Activated CD4-positive, alpha-beta T cell treated with anti-CD3 and anti-CD28 coated beads for 36 hours (primary cell): Measurements from ENCODE around the gene EEFSEC. TPM values are rescaled to one million over a fixed set of nuclear protein-coding genes. Genes with fewer than 3 reads are reported as not detected.

Experiments used
- ATAC-seq: fragments of 200-7000 bp; cut with Tn5 transposase; one replicate; pipeline ENCODE4 v1.10.0; 2021; ENCODE audit warnings: mild to moderate bottlenecking, moderate library complexity
- CTCF ChIA-PET: fragments of 350-600 bp; sonication (Branson Sonifier 250); formaldehyde crosslinking; loops from one replicate; lab custom pipeline; 2021; ENCODE audit warnings: antibody characterized with exemption; lab: Charles Lee
- POLR2A ChIA-PET: fragments of 350-600 bp; sonication (Branson Sonifier 250); formaldehyde crosslinking; loops from one replicate; lab custom pipeline; 2021; ENCODE audit warnings: antibody characterized with exemption, inconsistent platforms; lab: Charles Lee
- DNase-seq: peaks from one replicate; pipeline ENCODE4 v3.0.0-alpha.2; 2020
- H3K27ac Mint-ChIP-seq: one replicate; pipeline ENCODE4 v1.8.0; 2021; ENCODE audit warnings: mixed read lengths
- H3K27me3 Mint-ChIP-seq: one replicate; pipeline ENCODE4 v1.8.0; 2021; ENCODE audit warnings: mixed read lengths
- H3K36me3 Mint-ChIP-seq: one replicate; pipeline ENCODE4 v1.8.0; 2021; ENCODE audit warnings: low read depth, mixed read lengths
- H3K4me1 Mint-ChIP-seq: one replicate; pipeline ENCODE4 v1.8.0; 2021; ENCODE audit warnings: mixed read lengths
- H3K4me3 Mint-ChIP-seq: one replicate; pipeline ENCODE4 v1.8.0; 2021; ENCODE audit warnings: mild to moderate bottlenecking, moderate library complexity, mixed read lengths
- H3K9me3 Mint-ChIP-seq: one replicate; pipeline ENCODE4 v1.8.0; 2021; ENCODE audit warnings: low read depth, mixed read lengths
- intact Hi-C, 2 experiments: fragments of 100-400 bp; cut with DNase I in 1 of 2; cut with micrococcal nuclease in 1 of 2; formaldehyde crosslinking; loops; one replicate each; pipeline versions ENCODE4 v1.14.2 to v1.15.1; 2022 to 2024; cut with DNase I, micrococcal nuclease
- total RNA-seq, 2 experiments: library from RNA; stranded (reverse); gene quantifications; one replicate each; pipeline ENCODE4 v1.2.3, GENCODE V29; 2021

The EEFSEC gene
- total RNA-seq, 2 experiments from 2014 or later = 19.6 to 20.7 TPM

GRCh38 chr3:128188326-128188725 is 35.0 kb downstream of the EEFSEC start:
- ChIA-PET CTCF (no interaction called here), POLR2A (no interaction called here)
- Mint-ChIP-seq H3K36me3 (peaks cover 4% of the 10 kb centered on the region), H3K9me3 (no peaks in the 10 kb centered on the region), H3K27me3 (no peaks in the 10 kb centered on the region), H3K4me3 (no peak overlapping the region), H3K4me1 (peaks cover 12% of the 10 kb centered on the region), H3K27ac (no peak overlapping the region)
- DNase-seq = no peak
- intact Hi-C loops = no loop called here
- ATAC-seq = no peak

GRCh38 chr3:128188956-128189355 is 35.7 kb downstream of the EEFSEC start:
- H3K27me3 Mint-ChIP-seq = no peaks in the 10 kb centered on the region
- ATAC-seq = no peak
- no peak overlapping the region for H3K4me3 Mint-ChIP-seq
- intact Hi-C loops = no loop called here
- H3K36me3 Mint-ChIP-seq = peaks cover 4% of the 10 kb centered on the region
- peaks cover 11% of the 10 kb centered on the region for H3K4me1 Mint-ChIP-seq
- H3K9me3 Mint-ChIP-seq = no peaks in the 10 kb centered on the region
- ChIA-PET CTCF (no interaction called here), POLR2A (no interaction called here)
- no peak for DNase-seq
- H3K27ac Mint-ChIP-seq = no peak overlapping the region

- ChIA-PET POLR2A (no interaction called here), CTCF (interaction anchor here (1.0 kb wide), 2 partner anchors 14 to 36 kb away, joined by 3 read pairs; no protein-coding TSS in a partner anchor)
- no peak overlapping the region for H3K4me3 Mint-ChIP-seq
- DNase-seq (no peak), ATAC-seq (no peak)
- no peaks in the 10 kb centered on the region for H3K27me3 Mint-ChIP-seq
- H3K9me3 Mint-ChIP-seq = no peaks in the 10 kb centered on the region
- peaks cover 10% of the 10 kb centered on the region for H3K4me1 Mint-ChIP-seq
- intact Hi-C loops = no loop called here
- peaks cover 2% of the 10 kb centered on the region for H3K36me3 Mint-ChIP-seq
- no peak overlapping the region for H3K27ac Mint-ChIP-seq
Measured at GRCh38 chr3:128190501-128190900, 37.2 kb downstream of the EEFSEC start.

- no peaks in the 10 kb centered on the region for H3K36me3 Mint-ChIP-seq
- ChIA-PET POLR2A (no interaction called here), CTCF (interaction anchor here (0.7 kb wide), 1 partner anchor 1216 kb away, joined by 3 read pairs; no protein-coding TSS in a partner anchor)
- no peak overlapping the region for H3K4me3 Mint-ChIP-seq
- H3K27ac Mint-ChIP-seq = no peak overlapping the region
- DNase-seq = no peak
- H3K27me3 Mint-ChIP-seq = no peaks in the 10 kb centered on the region
- intact Hi-C loops = no loop called here
- H3K9me3 Mint-ChIP-seq = no peaks in the 10 kb centered on the region
- H3K4me1 Mint-ChIP-seq = peaks cover 8% of the 10 kb centered on the region
- ATAC-seq = no peak
Measured at GRCh38 chr3:128192131-128192530, 38.9 kb downstream of the EEFSEC start.

GRCh38 chr3:128193168-128193567 is 39.9 kb downstream of the EEFSEC start:
- POLR2A ChIA-PET = no interaction called here
- intact Hi-C loops = no loop called here
- Mint-ChIP-seq H3K4me3 (no peak overlapping the region), H3K27ac (no peak overlapping the region), H3K27me3 (no peaks in the 10 kb centered on the region), H3K36me3 (peaks cover 2% of the 10 kb centered on the region), H3K4me1 (peaks cover 9% of the 10 kb centered on the region), H3K9me3 (no peaks in the 10 kb centered on the region)
- DNase-seq (no peak), ATAC-seq (no peak)
- CTCF ChIA-PET = no interaction called here

GRCh38 chr3:128194843-128195242 is 41.6 kb downstream of the EEFSEC start:
- H3K9me3 Mint-ChIP-seq = no peaks in the 10 kb centered on the region
- POLR2A ChIA-PET = no interaction called here
- H3K27me3 Mint-ChIP-seq = no peaks in the 10 kb centered on the region
- H3K4me3 Mint-ChIP-seq = no peak overlapping the region
- DNase-seq (no peak), ATAC-seq (no peak)
- peaks cover 15% of the 10 kb centered on the region for H3K4me1 Mint-ChIP-seq
- no peak overlapping the region for H3K27ac Mint-ChIP-seq
- CTCF ChIA-PET = interaction anchor here (1.2 kb wide), 1 partner anchor 9 kb away, joined by 3 read pairs; no protein-coding TSS in a partner anchor
- intact Hi-C loops = no loop called here
- H3K36me3 Mint-ChIP-seq = peaks cover 2% of the 10 kb centered on the region

- no peak overlapping the region for H3K27ac Mint-ChIP-seq
- intact Hi-C loops = no loop called here
- peaks cover 15% of the 10 kb centered on the region for H3K4me1 Mint-ChIP-seq
- ChIA-PET CTCF (interaction anchor here (1.0 to 1.2 kb wide), 2 partner anchors 9 to 18 kb away, joined by 3 read pairs; no protein-coding TSS in a partner anchor), POLR2A (no interaction called here)
- DNase-seq (no peak), ATAC-seq (no peak)
- H3K9me3 Mint-ChIP-seq = no peaks in the 10 kb centered on the region
- no peak overlapping the region for H3K4me3 Mint-ChIP-seq
- H3K36me3 Mint-ChIP-seq = peaks cover 2% of the 10 kb centered on the region
- H3K27me3 Mint-ChIP-seq = no peaks in the 10 kb centered on the region
Measured at GRCh38 chr3:128195369-128195768, 42.1 kb downstream of the EEFSEC start.

GRCh38 chr3:128195802-128196201 is 42.5 kb downstream of the EEFSEC start:
- no peaks in the 10 kb centered on the region for H3K9me3 Mint-ChIP-seq
- H3K36me3 Mint-ChIP-seq = peaks cover 5% of the 10 kb centered on the region
- CTCF ChIA-PET = interaction anchor here (1.0 kb wide), 1 partner anchor 19 kb away, joined by 3 read pairs; no protein-coding TSS in a partner anchor
- no peak for ATAC-seq
- no peak for DNase-seq
- no peaks in the 10 kb centered on the region for H3K27me3 Mint-ChIP-seq
- POLR2A ChIA-PET = no interaction called here
- H3K27ac Mint-ChIP-seq = no peak overlapping the region
- H3K4me1 Mint-ChIP-seq = peaks cover 15% of the 10 kb centered on the region
- intact Hi-C loops = no loop called here
- H3K4me3 Mint-ChIP-seq = no peak overlapping the region

- DNase-seq (no peak), ATAC-seq (no peak)
- H3K36me3 Mint-ChIP-seq = peaks cover 8% of the 10 kb centered on the region
- H3K27me3 Mint-ChIP-seq = no peaks in the 10 kb centered on the region
- no peak overlapping the region for H3K4me3 Mint-ChIP-seq
- intact Hi-C loops = no loop called here
- POLR2A ChIA-PET = no interaction called here
- H3K27ac Mint-ChIP-seq = no peak overlapping the region
- no peaks in the 10 kb centered on the region for H3K9me3 Mint-ChIP-seq
- peaks cover 15% of the 10 kb centered on the region for H3K4me1 Mint-ChIP-seq
- CTCF ChIA-PET = interaction anchor here (1.0 kb wide), 1 partner anchor 19 kb away, joined by 3 read pairs; no protein-coding TSS in a partner anchor
Measured at GRCh38 chr3:128196647-128197046, 43.4 kb downstream of the EEFSEC start.

- no peaks in the 10 kb centered on the region for H3K9me3 Mint-ChIP-seq
- peaks cover 14% of the 10 kb centered on the region for H3K36me3 Mint-ChIP-seq
- intact Hi-C loops = no loop called here
- CTCF ChIA-PET = no interaction called here
- no peaks in the 10 kb centered on the region for H3K27me3 Mint-ChIP-seq
- no peak for ATAC-seq
- no peak overlapping the region for H3K4me3 Mint-ChIP-seq
- H3K4me1 Mint-ChIP-seq = peaks cover 15% of the 10 kb centered on the region
- H3K27ac Mint-ChIP-seq = peak overlapping the region; percentile 22
- DNase-seq = no peak
- POLR2A ChIA-PET = no interaction called here
Measured at GRCh38 chr3:128197855-128198254, 44.6 kb downstream of the EEFSEC start.

- no peaks in the 10 kb centered on the region for H3K9me3 Mint-ChIP-seq
- H3K27ac Mint-ChIP-seq = peak overlapping the region; percentile 22
- POLR2A ChIA-PET = no interaction called here
- intact Hi-C loops = no loop called here
- ATAC-seq = peak; percentile 55
- H3K36me3 Mint-ChIP-seq = peaks cover 18% of the 10 kb centered on the region
- CTCF ChIA-PET = interaction anchor here (0.6 kb wide), 1 partner anchor 25 kb away, joined by 3 read pairs; no protein-coding TSS in a partner anchor
- no peaks in the 10 kb centered on the region for H3K27me3 Mint-ChIP-seq
- DNase-seq = no peak
- no peak overlapping the region for H3K4me3 Mint-ChIP-seq
- H3K4me1 Mint-ChIP-seq = peaks cover 15% of the 10 kb centered on the region
Measured at GRCh38 chr3:128198313-128198712, 45.0 kb downstream of the EEFSEC start.

- Mint-ChIP-seq H3K36me3 (peaks cover 20% of the 10 kb centered on the region), H3K27me3 (no peaks in the 10 kb centered on the region), H3K9me3 (no peaks in the 10 kb centered on the region), H3K4me1 (peaks cover 15% of the 10 kb centered on the region), H3K4me3 (no peak overlapping the region), H3K27ac (no peak overlapping the region)
- DNase-seq (no peak), ATAC-seq (no peak)
- ChIA-PET CTCF (no interaction called here), POLR2A (no interaction called here)
- intact Hi-C loops = no loop called here
Measured at GRCh38 chr3:128199110-128199509, 45.8 kb downstream of the EEFSEC start.
